WTC11 (cell line): ENCODE data around the gene BCL11A. TPM values are rescaled to one million over a fixed set of nuclear protein-coding genes. Genes with fewer than 3 reads are reported as not detected.

Experiments used
- ATAC-seq: fragments of 200-7000 bp; cut with Tn5 transposase; 2 replicates; pipeline ENCODE4 v1.10.0; 2021; ENCODE audit warnings: mild to moderate bottlenecking, moderate library complexity
- CTCF ChIA-PET: fragments of 300-600 bp; sonication (Branson Sonifier 250); formaldehyde crosslinking; loops from one replicate; lab custom pipeline; 2021; ENCODE audit warnings: antibody characterized with exemption; lab: Charles Lee
- POLR2A ChIA-PET: fragments of 350-600 bp; sonication (Branson Sonifier 250); formaldehyde crosslinking; loops from one replicate; lab custom pipeline; 2021; ENCODE audit warnings: antibody characterized with exemption; lab: Charles Lee
- DNase-seq: peaks from one replicate; pipeline ENCODE4 v3.0.0; 2021; ENCODE audit warnings: low spot score
- H3K27ac Mint-ChIP-seq: 2 replicates; pipeline ENCODE4 v1.8.0; 2021; ENCODE audit warnings: mixed read lengths
- H3K27me3 Mint-ChIP-seq: 2 replicates; pipeline ENCODE4 v1.8.0; 2021; ENCODE audit warnings: low read depth, mild to moderate bottlenecking, moderate library complexity, mixed read lengths
- H3K36me3 Mint-ChIP-seq: 2 replicates; pipeline ENCODE4 v1.8.0; 2021; ENCODE audit warnings: mixed read lengths
- H3K4me1 Mint-ChIP-seq: 2 replicates; pipeline ENCODE4 v1.8.0; 2022; ENCODE audit warnings: mixed read lengths
- H3K4me3 Mint-ChIP-seq: 2 replicates; pipeline ENCODE4 v1.8.0; 2021; ENCODE audit warnings: mild to moderate bottlenecking, moderate library complexity, mixed read lengths
- H3K9me3 Mint-ChIP-seq: 2 replicates; pipeline ENCODE4 v1.8.0; 2021; ENCODE audit warnings: mixed read lengths
- ARID4B ChIP-seq: sonication (generic); formaldehyde crosslinking; IDR thresholded peaks from 2 replicates; pipeline ENCODE4 v1.8.0; 2023; ENCODE audit warnings: missing genetic modification reagents, mild to moderate bottlenecking, borderline replicate concordance
- ATF1 ChIP-seq: sonication (generic); formaldehyde crosslinking; IDR thresholded peaks from 2 replicates; pipeline ENCODE4 v1.8.1; 2023; ENCODE audit warnings: mild to moderate bottlenecking, moderate library complexity, missing genetic modification reagents
- CREB1 ChIP-seq: sonication (generic); formaldehyde crosslinking; IDR thresholded peaks from 2 replicates; pipeline ENCODE4 v1.8.0; 2023; ENCODE audit warnings: mild to moderate bottlenecking, missing genetic modification reagents
- CREM ChIP-seq: sonication (generic); formaldehyde crosslinking; IDR thresholded peaks from 2 replicates; pipeline ENCODE4 v1.8.1; 2022; ENCODE audit warnings: mild to moderate bottlenecking, missing genetic modification reagents, moderate library complexity
- CTCF ChIP-seq: fragments of 200-600 bp; IDR thresholded peaks from 2 replicates; pipeline ENCODE4 v1.8.0; 2022; ENCODE audit warnings: antibody characterized with exemption
- E2F4 ChIP-seq: sonication (generic); formaldehyde crosslinking; IDR thresholded peaks from 2 replicates; pipeline ENCODE4 v1.8.1; 2022; ENCODE audit warnings: low read depth, mild to moderate bottlenecking, moderate library complexity, missing genetic modification reagents, borderline replicate concordance
- ELF4 ChIP-seq: sonication (generic); formaldehyde crosslinking; IDR thresholded peaks from 2 replicates; pipeline ENCODE4 v1.8.1; 2022; ENCODE audit warnings: low read depth, mild to moderate bottlenecking, moderate library complexity, missing genetic modification reagents
- ERG ChIP-seq: fragments of 250-450 bp; sonication (Bioruptor Pico); IDR thresholded peaks from 2 replicates; pipeline ENCODE4 v1.8.0; 2021; ENCODE audit warnings: mild to moderate bottlenecking
- FOXK1 ChIP-seq: sonication (generic); formaldehyde crosslinking; IDR thresholded peaks from 2 replicates; pipeline ENCODE4 v1.8.0; 2022; ENCODE audit warnings: mild to moderate bottlenecking, moderate library complexity, missing genetic modification reagents
- GTF2I ChIP-seq: fragments of 250-450 bp; sonication (Bioruptor Pico); conservative IDR thresholded peaks from 2 replicates; pipeline ENCODE4 v1.4.0; 2021; ENCODE audit warnings: mild to moderate bottlenecking
- MXD4 ChIP-seq: fragments of 250-450 bp; sonication (Bioruptor Pico); IDR thresholded peaks from 2 replicates; pipeline ENCODE4 v1.8.0; 2021; ENCODE audit warnings: mild to moderate bottlenecking, moderate library complexity, borderline replicate concordance
- NFE2L1 ChIP-seq: sonication (generic); formaldehyde crosslinking; IDR thresholded peaks from 2 replicates; pipeline ENCODE4 v1.8.1; 2023; ENCODE audit warnings: missing genetic modification reagents
- RELA ChIP-seq: sonication (generic); formaldehyde crosslinking; IDR thresholded peaks from 2 replicates; pipeline ENCODE4 v1.8.1; 2022; ENCODE audit warnings: missing genetic modification reagents, mild to moderate bottlenecking, borderline replicate concordance
- RORB ChIP-seq: fragments of 250-450 bp; sonication (Bioruptor Pico); IDR thresholded peaks from 2 replicates; pipeline ENCODE4 v1.9.0; 2021; ENCODE audit warnings: mild to moderate bottlenecking
- SMAD4 ChIP-seq: sonication (generic); formaldehyde crosslinking; IDR thresholded peaks from 2 replicates; pipeline ENCODE4 v1.8.0; 2022; ENCODE audit warnings: mild to moderate bottlenecking, missing genetic modification reagents
- STAT6 ChIP-seq: sonication (generic); formaldehyde crosslinking; conservative IDR thresholded peaks from 2 replicates; pipeline ENCODE4 v1.8.1; 2023; ENCODE audit warnings: mild to moderate bottlenecking, low read depth, missing genetic modification reagents, moderate library complexity
- TEAD4 ChIP-seq: sonication (generic); formaldehyde crosslinking; IDR thresholded peaks from 2 replicates; pipeline ENCODE4 v1.8.0; 2022; ENCODE audit warnings: mild to moderate bottlenecking, missing genetic modification reagents
- ZBTB21 ChIP-seq: sonication (generic); formaldehyde crosslinking; IDR thresholded peaks from 2 replicates; pipeline ENCODE4 v1.8.1; 2023; ENCODE audit warnings: mild to moderate bottlenecking, missing genetic modification reagents, borderline replicate concordance
- ZNF232 ChIP-seq: sonication (generic); formaldehyde crosslinking; IDR thresholded peaks from 2 replicates; pipeline ENCODE4 v1.8.0; 2022; ENCODE audit warnings: mild to moderate bottlenecking, missing genetic modification reagents
- ZNF263 ChIP-seq: sonication (generic); formaldehyde crosslinking; IDR thresholded peaks from 2 replicates; pipeline ENCODE4 v1.8.1; 2022; ENCODE audit warnings: low read depth, mild to moderate bottlenecking, moderate library complexity, missing genetic modification reagents
- ZNF317 ChIP-seq: sonication (generic); formaldehyde crosslinking; IDR thresholded peaks from 2 replicates; pipeline ENCODE4 v1.8.1; 2023; ENCODE audit warnings: low read depth, mild to moderate bottlenecking, moderate library complexity, missing genetic modification reagents, borderline replicate concordance
- total RNA-seq: library from RNA; stranded (reverse); gene quantifications from 3 replicates; pipeline ENCODE4 v1.2.3, GENCODE V29; 2021

BCL11A gene
- total RNA-seq, 1 experiment from 2014 or later = 53.2 TPM

- Mint-ChIP-seq H3K27me3 (peaks cover 54% of the 10 kb centered on the region), H3K9me3 (no peaks in the 10 kb centered on the region), H3K4me1 (peaks cover 96% of the 10 kb centered on the region), H3K36me3 (peaks cover 20% of the 10 kb centered on the region), H3K27ac (no peak overlapping the region), H3K4me3 (no peak overlapping the region)
- TF ChIP-seq ERG (CRISPR knock-in tag) = no peak
- TF ChIP-seq ZNF263 (CRISPR knock-in tag) = no peak
- TF ChIP-seq STAT6 (CRISPR knock-in tag) = no peak
- TF ChIP-seq E2F4 (CRISPR knock-in tag) = no peak
- no peak for TF ChIP-seq ZNF317 (CRISPR knock-in tag)
- TF ChIP-seq ATF1 = no peak
- no peak for TF ChIP-seq SMAD4
- no peak for TF ChIP-seq TEAD4 (CRISPR knock-in tag)
- no peak for TF ChIP-seq NFE2L1 (CRISPR knock-in tag)
- no peak for TF ChIP-seq ZNF232
- TF ChIP-seq ZBTB21 (CRISPR knock-in tag) = no peak
- TF ChIP-seq ELF4 (CRISPR knock-in tag) = no peak
- no peak for TF ChIP-seq RELA
- TF ChIP-seq CTCF = no peak
- TF ChIP-seq CREM (CRISPR knock-in tag) = no peak
- no peak for DNase-seq
- ChIA-PET CTCF (no interaction called here), POLR2A (interaction anchor here (0.6 to 0.9 kb wide), 3 partner anchors 71 to 227 kb away, joined by 3 to 6 read pairs (median 3); no protein-coding TSS in a partner anchor)
- no peak for ATAC-seq
Observed at GRCh38 chr2:60479226-60480088, 74.0 kb downstream of the BCL11A start.

GRCh38 chr2:60478660-60479059, 74.8 kb downstream of the BCL11A start:
- no peak for TF ChIP-seq RORB (CRISPR knock-in tag)
- no peak for TF ChIP-seq MXD4 (CRISPR knock-in tag)
- TF ChIP-seq ARID4B (CRISPR knock-in tag) = no peak
- TF ChIP-seq GTF2I (CRISPR knock-in tag) = no peak
- TF ChIP-seq FOXK1 = no peak
- no peak for TF ChIP-seq ZBTB21 (CRISPR knock-in tag)
- no peak for TF ChIP-seq CREB1 (CRISPR knock-in tag)
- H3K27me3 Mint-ChIP-seq = peaks cover 54% of the 10 kb centered on the region
- H3K27ac Mint-ChIP-seq = no peak overlapping the region
- DNase-seq = no peak
- ATAC-seq = no peak
- CTCF ChIA-PET = no interaction called here
- no peaks in the 10 kb centered on the region for H3K9me3 Mint-ChIP-seq
- POLR2A ChIA-PET = no interaction called here
- H3K4me1 Mint-ChIP-seq = peaks cover 96% of the 10 kb centered on the region
- no peak overlapping the region for H3K4me3 Mint-ChIP-seq
- peaks cover 16% of the 10 kb centered on the region for H3K36me3 Mint-ChIP-seq
